G401.6 (cell line): Measurements from ENCODE around the gene GMPR.

Source experiments
- FAIRE-seq: peaks from 2 replicates; lab custom pipeline; 2012; peaks lifted over from hg19 to GRCh38; lab: Jason Lieb, UNC

The GMPR gene

DNA sequence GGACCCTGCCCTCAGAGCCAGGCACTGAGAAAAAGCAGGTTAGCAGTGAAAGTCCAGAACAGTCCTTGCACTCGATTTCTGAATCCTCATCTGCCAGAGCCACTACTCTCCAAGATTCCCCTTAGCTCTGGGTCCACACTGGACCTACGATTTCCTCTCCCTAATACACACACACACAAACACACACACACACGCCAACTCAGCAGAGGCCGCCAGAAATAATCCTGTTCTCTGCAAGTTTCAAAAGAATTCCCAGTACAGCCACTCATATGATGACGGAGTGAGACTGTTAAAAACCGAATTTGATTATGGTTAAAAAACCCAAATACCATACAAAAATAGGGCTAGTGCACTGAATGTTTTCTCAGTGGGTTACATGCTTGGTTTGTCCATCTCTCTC is 90.8 kb downstream of the GMPR start:
- no peak for FAIRE-seq

DNA sequence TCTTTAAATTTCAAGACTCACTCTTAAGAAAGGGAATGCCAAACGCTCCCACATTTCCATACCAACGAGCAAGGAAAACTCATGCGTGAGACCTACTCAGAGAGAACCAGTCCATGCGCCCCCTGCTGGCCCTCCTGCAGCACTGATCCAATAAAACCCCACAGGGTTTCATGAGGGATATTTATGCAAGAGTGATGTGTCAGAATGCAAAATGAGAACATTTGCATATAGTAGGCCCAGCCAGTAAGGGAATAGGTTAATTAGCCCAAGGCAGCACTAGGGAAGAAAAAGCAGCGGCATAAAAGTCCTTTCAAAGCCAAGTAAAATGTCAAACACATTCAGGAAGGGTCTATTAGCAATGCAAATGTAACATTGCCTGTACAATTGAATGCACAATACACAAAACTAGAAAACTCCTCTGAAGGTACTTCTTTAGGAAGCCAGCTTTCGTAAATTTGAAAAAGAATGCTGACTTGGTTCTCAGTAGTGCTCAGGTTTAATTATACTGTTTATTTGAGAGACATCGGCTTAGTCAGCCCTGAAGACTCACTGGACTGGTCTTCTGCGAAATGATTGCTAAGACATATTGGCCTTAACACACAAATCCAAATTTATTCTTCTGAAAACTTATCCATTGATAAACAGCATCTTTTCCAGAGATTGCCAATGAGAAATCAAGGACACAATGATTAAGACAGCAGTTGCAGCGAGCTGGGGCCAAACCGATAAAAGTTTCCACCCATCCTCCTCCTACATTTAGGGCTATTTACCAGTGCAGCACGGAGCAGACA is 93.2 kb downstream of the GMPR start:
- FAIRE-seq = no peak

DNA sequence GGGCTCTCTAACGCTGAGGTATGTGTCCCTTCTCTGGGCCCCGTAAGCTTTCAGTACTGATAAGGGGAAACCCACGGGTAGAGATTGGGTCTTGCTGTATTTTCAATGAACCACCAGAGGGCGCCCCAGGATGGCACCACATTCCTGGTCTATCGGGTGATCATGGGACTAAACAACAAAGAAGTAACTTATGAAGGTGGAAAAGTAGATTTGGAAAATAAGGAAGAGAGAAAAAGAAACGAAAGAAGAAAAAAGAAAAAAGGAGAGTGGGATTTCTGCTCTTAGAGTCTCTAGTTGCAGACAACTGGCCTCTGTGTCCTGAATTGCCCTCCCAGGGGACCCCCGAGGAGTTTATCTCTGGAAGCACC is 93.8 kb downstream of the GMPR start:
- peak; percentile 8 for FAIRE-seq

DNA sequence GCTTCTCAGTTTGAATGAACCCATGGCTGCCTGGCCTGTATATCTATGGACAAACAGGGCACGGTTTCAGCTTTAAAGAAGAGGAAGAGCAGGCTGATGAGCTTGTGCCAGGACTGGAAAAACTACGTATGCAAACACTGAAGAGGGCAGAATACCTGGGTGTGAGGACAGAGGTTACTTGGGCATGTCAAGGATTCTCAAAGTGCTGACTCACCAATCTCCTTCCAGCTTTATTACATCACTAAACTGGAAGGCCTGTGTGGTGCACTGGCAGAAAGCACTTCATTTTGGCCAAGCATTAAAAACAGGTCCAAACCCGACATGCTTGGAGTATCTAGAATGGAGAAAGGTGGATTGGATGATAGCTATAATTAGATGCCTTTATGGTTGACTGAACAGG is 95.2 kb downstream of the GMPR start:
- FAIRE-seq = no peak

DNA sequence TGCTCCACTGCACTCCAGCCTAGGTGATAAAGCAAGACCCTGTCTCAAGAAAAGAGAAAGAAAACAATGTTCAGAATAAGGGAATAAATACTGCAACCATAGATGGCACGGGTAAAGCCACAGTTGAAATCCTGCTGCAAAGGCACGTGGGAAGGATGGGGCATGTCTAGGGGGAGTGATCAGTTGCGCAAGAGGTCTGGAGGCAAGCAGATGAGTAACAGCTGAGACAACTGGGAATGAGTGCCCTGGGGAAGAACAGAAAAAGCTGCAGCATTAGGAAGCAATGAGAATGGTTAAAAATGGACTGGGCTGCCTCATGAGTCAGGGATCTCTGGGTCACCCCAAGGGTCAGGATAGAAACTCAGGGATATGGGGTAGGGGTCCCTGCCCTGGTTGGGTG is 96.3 kb downstream of the GMPR start:
- no peak for FAIRE-seq

DNA sequence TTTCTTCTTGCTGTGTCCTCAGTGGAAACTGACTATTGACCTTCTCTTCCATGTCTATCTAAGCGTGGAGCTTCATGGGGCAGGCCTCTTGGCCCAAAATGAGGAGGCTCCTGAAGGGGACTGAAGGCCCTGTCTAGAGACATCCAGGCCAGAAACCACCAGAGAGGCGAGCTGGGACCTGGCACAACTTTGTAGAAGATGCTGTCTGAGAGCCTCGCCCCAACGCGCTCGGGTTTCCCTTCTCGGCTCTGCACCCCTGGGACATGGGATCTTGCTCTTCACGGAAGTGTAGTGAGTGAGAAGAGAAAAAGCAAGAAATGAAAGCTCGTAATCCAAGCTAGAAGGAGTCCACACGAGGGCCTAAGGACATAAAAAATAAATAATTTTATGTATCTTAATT is 96.8 kb downstream of the GMPR start:
- no peak for FAIRE-seq

DNA sequence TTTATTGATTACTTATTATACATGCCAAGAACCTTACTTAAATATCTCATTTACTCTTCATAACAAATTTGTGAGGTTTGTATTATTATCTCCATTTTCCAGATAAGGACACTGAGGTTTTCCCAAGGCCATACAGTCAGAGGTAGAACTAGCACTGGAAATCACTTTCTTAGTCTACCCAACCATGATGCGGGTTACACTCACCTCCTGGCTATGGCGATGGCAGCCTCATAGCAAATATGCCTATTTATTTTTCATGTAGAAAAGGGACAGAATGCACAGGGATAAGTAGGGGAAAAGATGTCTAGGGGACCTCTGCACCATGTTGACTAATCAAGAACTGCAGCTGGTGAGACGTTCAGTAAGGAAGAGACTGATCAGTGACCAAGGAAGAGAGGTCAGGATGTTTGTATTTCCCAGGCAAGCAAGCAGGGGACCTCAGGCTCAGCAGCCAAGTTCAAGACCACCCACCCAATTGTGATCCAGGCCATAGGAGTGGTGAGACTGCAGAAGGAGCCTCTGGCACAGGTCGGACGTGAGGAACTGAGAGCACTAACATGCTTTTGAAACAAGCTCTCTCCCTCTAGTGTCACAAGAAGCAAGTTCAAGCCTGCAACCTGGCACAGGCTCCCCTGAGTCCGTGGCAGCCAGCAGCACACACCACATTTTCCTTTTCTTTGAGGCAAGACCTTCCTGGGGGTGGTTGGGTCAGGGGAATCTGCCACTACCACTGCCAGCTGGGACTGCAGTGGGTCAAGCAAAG is 97.8 kb downstream of the GMPR start:
- no peak for FAIRE-seq

DNA sequence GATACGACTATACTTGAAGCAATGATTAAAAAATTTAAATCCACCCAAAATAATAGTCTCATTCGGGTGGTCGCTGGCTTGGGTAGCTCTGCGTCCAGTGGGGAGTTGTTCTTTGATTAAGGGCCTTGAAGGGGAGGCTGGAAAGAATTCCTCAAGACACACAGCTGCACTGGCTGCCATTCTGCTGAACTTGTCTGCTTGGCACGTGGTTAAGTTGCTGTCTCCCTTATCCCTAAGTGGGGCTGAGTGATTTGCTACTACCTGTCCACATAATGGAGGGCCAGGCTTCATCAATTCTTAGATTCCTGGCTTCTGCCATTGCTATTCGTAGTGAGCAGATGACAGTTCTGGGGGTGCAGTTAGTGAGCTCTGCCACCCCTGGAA is 98.5 kb downstream of the GMPR start:
- FAIRE-seq = no peak

DNA sequence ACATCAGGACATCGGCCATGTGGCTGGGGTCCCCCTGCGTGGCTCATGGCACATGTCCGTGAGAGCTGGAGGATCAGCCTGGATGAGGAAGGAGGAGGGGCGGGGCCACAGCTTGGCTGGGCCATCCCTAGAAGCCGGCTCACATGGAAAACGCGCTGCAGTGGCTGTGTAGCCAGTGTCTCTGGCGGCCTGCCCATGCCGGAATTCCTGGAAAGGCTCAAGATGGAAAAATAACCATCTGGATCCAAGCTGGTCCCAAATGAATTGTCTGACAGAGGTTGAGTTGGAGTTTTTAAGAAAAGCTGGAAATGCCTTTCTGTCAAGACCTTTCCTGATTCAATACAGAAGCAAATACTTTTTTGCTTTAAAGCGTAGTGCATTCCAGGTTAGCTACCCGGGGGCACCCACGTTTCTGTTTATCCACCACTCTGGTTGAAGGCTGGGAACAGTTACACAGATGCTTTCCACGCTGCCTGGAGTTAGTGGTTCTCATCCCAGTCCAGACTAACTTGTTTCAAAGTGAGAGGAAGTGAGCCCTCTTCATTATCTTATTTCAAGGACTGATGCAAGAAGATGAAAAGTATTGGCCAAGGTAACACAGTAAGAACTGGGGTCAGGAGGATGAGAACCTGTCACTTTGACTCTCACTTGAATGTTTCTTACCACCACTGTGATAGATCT is 99.0 kb downstream of the GMPR start:
- no peak for FAIRE-seq

DNA sequence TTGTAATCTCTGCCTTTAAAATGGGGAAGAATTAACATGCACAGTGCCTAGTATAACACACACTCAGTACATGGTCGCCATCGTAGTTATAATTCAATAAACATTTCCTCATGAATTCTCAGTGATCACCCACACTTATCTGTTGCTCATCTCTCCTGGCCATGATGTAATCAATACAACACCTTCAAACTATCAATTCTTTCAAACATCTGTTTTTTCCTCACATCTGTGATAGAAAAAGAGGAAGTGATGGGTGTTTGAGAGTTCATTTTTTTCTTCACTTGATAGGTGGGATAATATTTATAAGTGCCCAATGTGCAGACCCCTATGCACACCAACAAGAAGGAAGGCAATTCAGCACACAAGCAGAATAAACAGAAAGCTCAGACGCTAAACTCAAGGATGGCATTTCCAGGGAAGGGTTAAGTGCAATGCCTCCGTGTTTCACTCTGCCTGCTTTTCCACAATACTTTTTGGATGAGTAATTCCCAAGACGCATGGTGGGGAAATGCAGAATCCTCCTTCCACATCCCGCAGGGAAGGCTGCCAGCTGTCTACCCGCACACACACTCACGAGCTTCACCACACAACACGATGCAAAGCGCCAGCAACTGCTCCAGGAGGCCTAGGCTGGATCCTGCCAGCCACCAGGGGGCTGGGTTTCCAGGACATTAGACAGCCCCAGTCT is 100.3 kb downstream of the GMPR start:
- FAIRE-seq = no peak

DNA sequence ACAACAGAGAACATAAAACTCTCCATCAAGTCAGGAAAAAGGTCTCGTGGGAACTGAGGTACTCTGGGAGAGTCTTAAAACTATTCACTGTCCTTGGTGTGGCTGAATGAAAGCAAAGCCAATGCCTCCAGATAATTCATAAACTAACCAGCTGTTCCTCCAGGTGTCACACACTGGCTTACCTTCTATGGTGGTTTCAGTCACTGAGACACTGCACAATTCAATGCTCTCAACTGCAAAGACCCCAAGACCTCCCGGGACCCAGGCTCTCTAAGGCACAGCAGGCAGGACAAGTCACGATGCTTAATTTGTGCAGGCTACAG is 100.8 kb downstream of the GMPR start:
- no peak for FAIRE-seq

DNA sequence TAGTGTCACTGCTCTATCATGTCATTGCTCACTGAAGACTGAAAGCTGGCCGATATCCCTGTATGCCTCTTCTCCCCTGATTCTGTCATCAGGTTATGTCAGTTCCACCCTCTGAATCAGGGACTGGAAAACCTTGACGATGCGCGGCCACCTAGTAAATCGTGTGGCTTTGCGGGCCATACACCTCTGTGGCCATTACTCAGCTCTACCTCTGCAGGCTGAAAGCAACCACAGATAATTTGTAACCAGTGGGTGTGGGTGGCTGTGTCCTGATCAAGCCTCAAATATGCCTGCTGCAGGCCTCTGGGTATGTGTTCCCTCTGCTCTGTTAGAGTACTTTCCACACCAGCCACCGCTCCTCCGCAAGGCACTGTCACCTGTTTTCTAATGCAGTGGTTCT is 105.2 kb downstream of the GMPR start:
- no peak for FAIRE-seq

DNA sequence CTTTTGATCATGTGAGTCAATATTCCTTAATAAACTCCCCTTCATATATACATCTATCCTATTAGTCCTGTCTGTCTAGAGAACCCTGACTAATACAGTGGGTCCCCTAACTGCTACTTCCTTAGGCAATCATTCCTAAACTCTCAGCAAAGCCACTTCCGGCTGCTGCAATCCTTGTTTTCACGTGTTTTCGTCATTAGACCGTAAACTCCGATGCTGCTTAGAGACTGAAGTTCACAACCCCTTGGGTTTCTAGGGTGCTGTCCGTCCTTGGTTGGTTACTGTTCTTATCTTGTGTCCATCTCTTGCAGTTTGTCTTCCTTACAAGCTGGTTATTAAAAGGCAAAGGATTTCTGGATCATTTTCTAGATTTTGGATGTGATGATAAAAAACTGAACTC is 106.4 kb downstream of the GMPR start:
- no peak for FAIRE-seq
